ENCODE data around the gene LRRTM4. TPM values are rescaled to one million over a fixed set of nuclear protein-coding genes. Genes with fewer than 3 reads are reported as not detected.

The LRRTM4 gene
- total and polyA plus RNA-seq, 2 experiments from 2014 or later, result 4.5 to 15.4 TPM

GRCh38 chr2:77086051-77086450 lies 436.1 kb downstream of the LRRTM4 start:
- H3K4me2 ChIP-seq, result peak overlapping the region; percentile 70
- peaks cover 31% of the 10 kb centered on the region for H3K27me3 Mint-ChIP-seq (ENCODE audit: insufficient read depth, low read depth, poor library complexity)

More at GRCh38 chr2:77086051-77086450, 436.1 kb downstream of the LRRTM4 start:
- H3K9me2 ChIP-seq (ENCODE audit: insufficient read depth), result no peaks in the 10 kb centered on the region
- H3K27ac ChIP-seq (ENCODE audit: low read depth), result peak overlapping the region; percentile 88
- TF ChIP-seq POLR2AphosphoS5 (IDR thresholded peaks at IDR 0.05; ENCODE audit: low read depth) (no peak), NANOG (IDR thresholded peaks at IDR 0.05; ENCODE audit: borderline replicate concordance) (no peak), CTCF (conservative IDR thresholded peaks at IDR 0.05; ENCODE audit: low read depth in 2 of 2) (no peak), ZNF331 (CRISPR knock-in tag; IDR thresholded peaks at IDR 0.05; ENCODE audit: low read depth) (no peak), STAT1 (IDR thresholded peaks at IDR 0.05; ENCODE audit: unreplicated experiment) (no peak), EZH2phosphoT487 (IDR thresholded peaks at IDR 0.05; ENCODE audit: unreplicated experiment) (no peak), EZH2 (IDR thresholded peaks at IDR 0.05; ENCODE audit: low read depth, unreplicated experiment) (no peak), ZNF114 (CRISPR knock-in tag; IDR thresholded peaks at IDR 0.05) (no peak), JUNB (IDR thresholded peaks at IDR 0.05; ENCODE audit: unreplicated experiment) (no peak)
- TF ChIP-seq, protein P1, sequence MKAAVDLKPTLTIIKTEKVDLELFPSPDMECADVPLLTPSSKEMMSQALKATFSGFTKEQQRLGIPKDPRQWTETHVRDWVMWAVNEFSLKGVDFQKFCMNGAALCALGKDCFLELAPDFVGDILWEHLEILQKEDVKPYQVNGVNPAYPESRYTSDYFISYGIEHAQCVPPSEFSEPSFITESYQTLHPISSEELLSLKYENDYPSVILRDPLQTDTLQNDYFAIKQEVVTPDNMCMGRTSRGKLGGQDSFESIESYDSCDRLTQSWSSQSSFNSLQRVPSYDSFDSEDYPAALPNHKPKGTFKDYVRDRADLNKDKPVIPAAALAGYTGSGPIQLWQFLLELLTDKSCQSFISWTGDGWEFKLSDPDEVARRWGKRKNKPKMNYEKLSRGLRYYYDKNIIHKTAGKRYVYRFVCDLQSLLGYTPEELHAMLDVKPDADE (IDR thresholded peaks at IDR 0.05), result no peak
- TF ChIP-seq, protein P2, sequence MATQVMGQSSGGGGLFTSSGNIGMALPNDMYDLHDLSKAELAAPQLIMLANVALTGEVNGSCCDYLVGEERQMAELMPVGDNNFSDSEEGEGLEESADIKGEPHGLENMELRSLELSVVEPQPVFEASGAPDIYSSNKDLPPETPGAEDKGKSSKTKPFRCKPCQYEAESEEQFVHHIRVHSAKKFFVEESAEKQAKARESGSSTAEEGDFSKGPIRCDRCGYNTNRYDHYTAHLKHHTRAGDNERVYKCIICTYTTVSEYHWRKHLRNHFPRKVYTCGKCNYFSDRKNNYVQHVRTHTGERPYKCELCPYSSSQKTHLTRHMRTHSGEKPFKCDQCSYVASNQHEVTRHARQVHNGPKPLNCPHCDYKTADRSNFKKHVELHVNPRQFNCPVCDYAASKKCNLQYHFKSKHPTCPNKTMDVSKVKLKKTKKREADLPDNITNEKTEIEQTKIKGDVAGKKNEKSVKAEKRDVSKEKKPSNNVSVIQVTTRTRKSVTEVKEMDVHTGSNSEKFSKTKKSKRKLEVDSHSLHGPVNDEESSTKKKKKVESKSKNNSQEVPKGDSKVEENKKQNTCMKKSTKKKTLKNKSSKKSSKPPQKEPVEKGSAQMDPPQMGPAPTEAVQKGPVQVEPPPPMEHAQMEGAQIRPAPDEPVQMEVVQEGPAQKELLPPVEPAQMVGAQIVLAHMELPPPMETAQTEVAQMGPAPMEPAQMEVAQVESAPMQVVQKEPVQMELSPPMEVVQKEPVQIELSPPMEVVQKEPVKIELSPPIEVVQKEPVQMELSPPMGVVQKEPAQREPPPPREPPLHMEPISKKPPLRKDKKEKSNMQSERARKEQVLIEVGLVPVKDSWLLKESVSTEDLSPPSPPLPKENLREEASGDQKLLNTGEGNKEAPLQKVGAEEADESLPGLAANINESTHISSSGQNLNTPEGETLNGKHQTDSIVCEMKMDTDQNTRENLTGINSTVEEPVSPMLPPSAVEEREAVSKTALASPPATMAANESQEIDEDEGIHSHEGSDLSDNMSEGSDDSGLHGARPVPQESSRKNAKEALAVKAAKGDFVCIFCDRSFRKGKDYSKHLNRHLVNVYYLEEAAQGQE (IDR thresholded peaks at IDR 0.05; ENCODE audit: unreplicated experiment), result no peak
- TF ChIP-seq, protein P3, sequence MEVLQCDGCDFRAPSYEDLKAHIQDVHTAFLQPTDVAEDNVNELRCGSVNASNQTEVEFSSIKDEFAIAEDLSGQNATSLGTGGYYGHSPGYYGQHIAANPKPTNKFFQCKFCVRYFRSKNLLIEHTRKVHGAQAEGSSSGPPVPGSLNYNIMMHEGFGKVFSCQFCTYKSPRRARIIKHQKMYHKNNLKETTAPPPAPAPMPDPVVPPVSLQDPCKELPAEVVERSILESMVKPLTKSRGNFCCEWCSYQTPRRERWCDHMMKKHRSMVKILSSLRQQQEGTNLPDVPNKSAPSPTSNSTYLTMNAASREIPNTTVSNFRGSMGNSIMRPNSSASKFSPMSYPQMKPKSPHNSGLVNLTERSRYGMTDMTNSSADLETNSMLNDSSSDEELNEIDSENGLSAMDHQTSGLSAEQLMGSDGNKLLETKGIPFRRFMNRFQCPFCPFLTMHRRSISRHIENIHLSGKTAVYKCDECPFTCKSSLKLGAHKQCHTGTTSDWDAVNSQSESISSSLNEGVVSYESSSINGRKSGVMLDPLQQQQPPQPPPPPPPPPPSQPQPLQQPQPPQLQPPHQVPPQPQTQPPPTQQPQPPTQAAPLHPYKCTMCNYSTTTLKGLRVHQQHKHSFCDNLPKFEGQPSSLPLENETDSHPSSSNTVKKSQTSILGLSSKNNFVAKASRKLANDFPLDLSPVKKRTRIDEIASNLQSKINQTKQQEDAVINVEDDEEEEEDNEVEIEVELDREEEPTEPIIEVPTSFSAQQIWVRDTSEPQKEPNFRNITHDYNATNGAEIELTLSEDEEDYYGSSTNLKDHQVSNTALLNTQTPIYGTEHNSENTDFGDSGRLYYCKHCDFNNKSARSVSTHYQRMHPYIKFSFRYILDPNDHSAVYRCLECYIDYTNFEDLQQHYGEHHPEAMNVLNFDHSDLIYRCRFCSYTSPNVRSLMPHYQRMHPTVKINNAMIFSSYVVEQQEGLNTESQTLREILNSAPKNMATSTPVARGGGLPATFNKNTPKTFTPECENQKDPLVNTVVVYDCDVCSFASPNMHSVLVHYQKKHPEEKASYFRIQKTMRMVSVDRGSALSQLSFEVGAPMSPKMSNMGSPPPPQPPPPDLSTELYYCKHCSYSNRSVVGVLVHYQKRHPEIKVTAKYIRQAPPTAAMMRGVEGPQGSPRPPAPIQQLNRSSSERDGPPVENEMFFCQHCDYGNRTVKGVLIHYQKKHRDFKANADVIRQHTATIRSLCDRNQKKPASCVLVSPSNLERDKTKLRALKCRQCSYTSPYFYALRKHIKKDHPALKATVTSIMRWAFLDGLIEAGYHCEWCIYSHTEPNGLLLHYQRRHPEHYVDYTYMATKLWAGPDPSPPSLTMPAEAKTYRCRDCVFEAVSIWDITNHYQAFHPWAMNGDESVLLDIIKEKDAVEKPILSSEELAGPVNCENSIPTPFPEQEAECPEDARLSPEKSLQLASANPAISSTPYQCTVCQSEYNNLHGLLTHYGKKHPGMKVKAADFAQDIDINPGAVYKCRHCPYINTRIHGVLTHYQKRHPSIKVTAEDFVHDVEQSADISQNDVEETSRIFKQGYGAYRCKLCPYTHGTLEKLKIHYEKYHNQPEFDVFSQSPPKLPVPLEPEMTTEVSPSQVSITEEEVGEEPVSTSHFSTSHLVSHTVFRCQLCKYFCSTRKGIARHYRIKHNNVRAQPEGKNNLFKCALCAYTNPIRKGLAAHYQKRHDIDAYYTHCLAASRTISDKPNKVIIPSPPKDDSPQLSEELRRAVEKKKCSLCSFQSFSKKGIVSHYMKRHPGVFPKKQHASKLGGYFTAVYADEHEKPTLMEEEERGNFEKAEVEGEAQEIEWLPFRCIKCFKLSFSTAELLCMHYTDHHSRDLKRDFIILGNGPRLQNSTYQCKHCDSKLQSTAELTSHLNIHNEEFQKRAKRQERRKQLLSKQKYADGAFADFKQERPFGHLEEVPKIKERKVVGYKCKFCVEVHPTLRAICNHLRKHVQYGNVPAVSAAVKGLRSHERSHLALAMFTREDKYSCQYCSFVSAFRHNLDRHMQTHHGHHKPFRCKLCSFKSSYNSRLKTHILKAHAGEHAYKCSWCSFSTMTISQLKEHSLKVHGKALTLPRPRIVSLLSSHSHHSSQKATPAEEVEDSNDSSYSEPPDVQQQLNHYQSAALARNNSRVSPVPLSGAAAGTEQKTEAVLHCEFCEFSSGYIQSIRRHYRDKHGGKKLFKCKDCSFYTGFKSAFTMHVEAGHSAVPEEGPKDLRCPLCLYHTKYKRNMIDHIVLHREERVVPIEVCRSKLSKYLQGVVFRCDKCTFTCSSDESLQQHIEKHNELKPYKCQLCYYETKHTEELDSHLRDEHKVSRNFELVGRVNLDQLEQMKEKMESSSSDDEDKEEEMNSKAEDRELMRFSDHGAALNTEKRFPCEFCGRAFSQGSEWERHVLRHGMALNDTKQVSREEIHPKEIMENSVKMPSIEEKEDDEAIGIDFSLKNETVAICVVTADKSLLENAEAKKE (CRISPR knock-in tag; IDR thresholded peaks at IDR 0.05), result no peak
- H4K20me1 ChIP-seq (replicated peaks; ENCODE audit: insufficient read depth), result 0 out of 2 replicates have a peak, but pooled peaks cover 6% of the 10 kb centered on the region
- peak overlapping the region; percentile 24; the same call in 1 of the 3 replicates for H3K4me3 Mint-ChIP-seq
- peaks cover 28% of the 10 kb centered on the region for H3K4me1 Mint-ChIP-seq
- H3K4me1 ChIP-seq (ENCODE audit: insufficient read depth), result peaks cover 33% of the 10 kb centered on the region
- peaks cover 36% of the 10 kb centered on the region for H3K36me3 Mint-ChIP-seq (ENCODE audit: low read depth)
- no peak for DNase-seq (ENCODE audit: low spot score)
- peaks cover 6% of the 10 kb centered on the region; the same call in 1 of the 2 replicates for H3F3A ChIP-seq (replicated peaks; ENCODE audit: low read depth)
- no peaks in the 10 kb centered on the region for H3K27me3 ChIP-seq (ENCODE audit: insufficient read depth)
- H2AFZ ChIP-seq, result no peak overlapping the region
- H3K9me3 Mint-ChIP-seq, result peaks cover 19% of the 10 kb centered on the region
- peaks cover 7% of the 10 kb centered on the region; the same call in 1 of the 2 replicates for H3K36me3 ChIP-seq (ENCODE audit: insufficient read depth)
- H3K4me3 ChIP-seq, result peak overlapping the region; percentile 84
- ATAC-seq, result no peak
- peak overlapping the region; percentile 100 for H3K27ac Mint-ChIP-seq
- H3K79me2 ChIP-seq (replicated peaks; ENCODE audit: insufficient read depth), result peaks cover 45% of the 10 kb centered on the region
